ENCODE results near the gene DSCAML1. TPM values are rescaled to one million over a fixed set of nuclear protein-coding genes. Genes with fewer than 3 reads are reported as not detected.

The DSCAML1 gene
- total and polyA plus RNA-seq, 2 experiments from 2014 or later: not detected

DNA sequence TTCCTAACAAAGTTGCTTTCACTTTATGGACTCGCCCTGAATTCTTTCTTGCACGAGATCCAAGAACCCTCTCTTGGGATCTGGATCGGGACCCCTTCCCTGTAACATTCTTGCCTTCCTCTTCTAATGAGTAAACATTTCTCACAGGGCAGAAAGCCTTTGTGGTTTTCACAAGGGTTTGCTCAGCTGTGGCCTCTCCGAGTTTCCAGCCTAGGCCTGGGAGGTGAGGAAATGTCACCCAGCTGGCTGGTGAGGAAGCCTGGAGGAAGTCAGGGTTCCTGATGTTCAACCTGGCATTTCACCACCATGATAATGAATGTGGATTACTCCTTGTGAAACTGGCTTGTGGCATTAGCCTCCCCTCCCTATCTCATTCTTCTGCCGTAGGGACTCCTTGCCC, 224.9 kb downstream of the DSCAML1 start:
- Histone ChIP-seq H3K4me2 (ENCODE audit: unreplicated experiment) (no peak overlapping the region), H3K36me3 (ENCODE audit: low read depth) (no peaks in the 10 kb centered on the region), H3F3A (ENCODE audit: insufficient read depth) (no peaks in the 10 kb centered on the region), H3K4me3 (no peak overlapping the region), H4K20me1 (ENCODE audit: insufficient read depth) (no peaks in the 10 kb centered on the region), H3K27me3 (replicated peaks; ENCODE audit: insufficient read depth) (peaks cover 4% of the 10 kb centered on the region), H3K9me2 (ENCODE audit: insufficient read depth) (no peaks in the 10 kb centered on the region), H3K4me1 (ENCODE audit: insufficient read depth) (no peaks in the 10 kb centered on the region), H3K9ac (no peak overlapping the region), H3K27ac (no peak overlapping the region), H3K79me2 (ENCODE audit: insufficient read depth) (no peaks in the 10 kb centered on the region), H2AFZ (no peak overlapping the region), H3K9me3 (ENCODE audit: low read depth) (no peaks in the 10 kb centered on the region)
- 39 to 49% methylated on average over 5 of the region's 5 CpGs for WGBS, 2 experiments (ENCODE audit: low coverage in 1 of 2, low lambda C conversion rate in 2 of 2, missing lambda C conversion rate in 2 of 2)
- in situ Hi-C loops (cut with MboI): no loop called here
- no peak for DNase-seq
- TF ChIP-seq EZH2phosphoT487 (IDR thresholded peaks at IDR 0.05; ENCODE audit: insufficient read depth, low read depth) (no peak), EZH2 (IDR thresholded peaks at IDR 0.05; ENCODE audit: insufficient read depth, poor library complexity, severe bottlenecking) (no peak)

- in situ Hi-C loops (cut with MboI): no loop called here
- no peak overlapping the region for H3K27ac ChIP-seq
- H3K4me1 ChIP-seq (ENCODE audit: insufficient read depth): no peaks in the 10 kb centered on the region
- no peaks in the 10 kb centered on the region for H4K20me1 ChIP-seq (ENCODE audit: insufficient read depth)
- H3K27me3 ChIP-seq (replicated peaks; ENCODE audit: insufficient read depth): peaks cover 4% of the 10 kb centered on the region; the same call in 1 of the 2 replicates
- H3K4me2 ChIP-seq (ENCODE audit: unreplicated experiment): no peak overlapping the region
- H3K9ac ChIP-seq: no peak overlapping the region
- no peaks in the 10 kb centered on the region for H3K9me3 ChIP-seq (ENCODE audit: low read depth)
- H2AFZ ChIP-seq: no peak overlapping the region
- no peaks in the 10 kb centered on the region for H3K79me2 ChIP-seq (ENCODE audit: insufficient read depth)
- WGBS, 2 experiments (ENCODE audit: low coverage in 1 of 2, low lambda C conversion rate in 2 of 2, missing lambda C conversion rate in 2 of 2): 34 to 38% methylated on average over 5 of the region's 5 CpGs
- DNase-seq: no peak
- H3F3A ChIP-seq (ENCODE audit: insufficient read depth): no peaks in the 10 kb centered on the region
- H3K36me3 ChIP-seq (ENCODE audit: low read depth): no peaks in the 10 kb centered on the region
- H3K9me2 ChIP-seq (ENCODE audit: insufficient read depth): no peaks in the 10 kb centered on the region
- no peak for TF ChIP-seq EZH2phosphoT487 (IDR thresholded peaks at IDR 0.05; ENCODE audit: insufficient read depth, low read depth)
- TF ChIP-seq EZH2 (IDR thresholded peaks at IDR 0.05; ENCODE audit: insufficient read depth, poor library complexity, severe bottlenecking): no peak
- H3K4me3 ChIP-seq: no peak overlapping the region
These were observed 226.3 kb downstream of the DSCAML1 start for GRCh38 chr11:117570701-117571100.

DNA sequence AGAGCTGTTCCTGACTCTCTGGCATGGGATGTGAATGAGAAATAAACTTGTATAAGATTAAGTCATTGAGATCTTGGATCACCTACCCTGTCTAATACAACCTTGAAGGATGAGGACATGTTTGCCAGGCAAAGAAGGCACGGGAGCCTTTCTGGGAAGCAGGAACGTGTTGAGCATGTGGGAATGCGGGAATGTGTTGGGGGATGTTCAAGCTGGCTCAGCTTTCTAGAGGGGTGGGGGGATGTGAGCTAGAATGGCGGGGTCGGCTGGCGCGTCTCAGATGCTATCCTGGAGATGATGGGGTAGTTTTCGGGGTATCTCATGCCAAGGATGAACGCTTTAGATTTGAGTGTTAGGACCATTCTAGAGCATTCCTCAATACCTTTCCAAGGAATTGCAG, 227.1 kb downstream of the DSCAML1 start:
- Histone ChIP-seq H4K20me1 (ENCODE audit: insufficient read depth) (no peaks in the 10 kb centered on the region), H2AFZ (no peak overlapping the region), H3K9ac (no peak overlapping the region), H3K27ac (no peak overlapping the region), H3K9me3 (ENCODE audit: low read depth) (no peaks in the 10 kb centered on the region), H3K4me1 (ENCODE audit: insufficient read depth) (no peaks in the 10 kb centered on the region), H3K4me2 (ENCODE audit: unreplicated experiment) (no peak overlapping the region), H3K36me3 (ENCODE audit: low read depth) (no peaks in the 10 kb centered on the region), H3F3A (ENCODE audit: insufficient read depth) (no peaks in the 10 kb centered on the region), H3K9me2 (ENCODE audit: insufficient read depth) (no peaks in the 10 kb centered on the region), H3K79me2 (ENCODE audit: insufficient read depth) (no peaks in the 10 kb centered on the region), H3K27me3 (replicated peaks; ENCODE audit: insufficient read depth) (peaks cover 4% of the 10 kb centered on the region; the same call in 1 of the 2 replicates), H3K4me3 (no peak overlapping the region)
- TF ChIP-seq EZH2 (IDR thresholded peaks at IDR 0.05; ENCODE audit: insufficient read depth, poor library complexity, severe bottlenecking) (no peak), EZH2phosphoT487 (IDR thresholded peaks at IDR 0.05; ENCODE audit: insufficient read depth, low read depth) (no peak)
- WGBS, 2 experiments (ENCODE audit: low coverage in 1 of 2, low lambda C conversion rate in 2 of 2, missing lambda C conversion rate in 2 of 2): 60 to 62% methylated on average over 9 of the region's 9 CpGs
- no peak for DNase-seq
- in situ Hi-C loops (cut with MboI): no loop called here

- Histone ChIP-seq H3K9me3 (ENCODE audit: low read depth) (no peaks in the 10 kb centered on the region), H3K27ac (no peak overlapping the region), H3K4me3 (no peak overlapping the region), H3K9me2 (ENCODE audit: insufficient read depth) (no peaks in the 10 kb centered on the region), H4K20me1 (ENCODE audit: insufficient read depth) (no peaks in the 10 kb centered on the region), H2AFZ (no peak overlapping the region), H3K36me3 (ENCODE audit: low read depth) (no peaks in the 10 kb centered on the region), H3K4me2 (ENCODE audit: unreplicated experiment) (no peak overlapping the region), H3K9ac (no peak overlapping the region), H3K27me3 (replicated peaks; ENCODE audit: insufficient read depth) (0 out of 2 replicates have a peak, but pooled peaks cover 4% of the 10 kb centered on the region), H3K4me1 (ENCODE audit: insufficient read depth) (no peaks in the 10 kb centered on the region), H3K79me2 (ENCODE audit: insufficient read depth) (no peaks in the 10 kb centered on the region), H3F3A (ENCODE audit: insufficient read depth) (no peaks in the 10 kb centered on the region)
- 34 to 45% methylated on average over 4 of the region's 4 CpGs for WGBS, 2 experiments (ENCODE audit: low coverage in 1 of 2, low lambda C conversion rate in 2 of 2, missing lambda C conversion rate in 2 of 2)
- no peak for TF ChIP-seq EZH2phosphoT487 (IDR thresholded peaks at IDR 0.05; ENCODE audit: insufficient read depth, low read depth)
- TF ChIP-seq EZH2 (IDR thresholded peaks at IDR 0.05; ENCODE audit: insufficient read depth, poor library complexity, severe bottlenecking): no peak
- in situ Hi-C loops (cut with MboI): no loop called here
- no peak for DNase-seq
These were observed 231.3 kb downstream of the DSCAML1 start for GRCh38 chr11:117565709-117566108.

DNA sequence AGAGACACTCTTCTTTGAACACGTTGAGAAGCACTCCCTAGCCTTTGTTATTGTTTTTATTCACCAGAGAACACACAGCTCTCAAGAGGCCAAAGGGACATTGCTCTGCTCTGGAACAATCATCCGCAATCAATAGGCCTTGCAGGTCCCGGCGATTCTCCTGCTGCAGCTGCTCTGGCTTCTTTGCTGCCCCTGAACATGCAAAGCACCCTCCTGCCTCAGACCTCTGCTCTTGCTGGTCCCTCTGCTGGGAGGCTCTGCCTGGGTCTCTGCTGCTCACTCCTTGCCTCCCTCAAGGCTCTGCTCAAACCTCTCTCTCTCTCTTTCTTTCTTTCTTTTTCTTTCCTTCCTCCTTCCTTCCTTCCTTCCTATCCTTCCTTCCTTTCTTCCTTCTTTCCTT, 232.7 kb downstream of the DSCAML1 start:
- Histone ChIP-seq H3K4me2 (ENCODE audit: unreplicated experiment) (no peak overlapping the region), H3K4me1 (ENCODE audit: insufficient read depth) (no peaks in the 10 kb centered on the region), H4K20me1 (ENCODE audit: insufficient read depth) (no peaks in the 10 kb centered on the region), H3K27ac (no peak overlapping the region), H3K79me2 (ENCODE audit: insufficient read depth) (no peaks in the 10 kb centered on the region), H3K4me3 (no peak overlapping the region), H3K9me2 (ENCODE audit: insufficient read depth) (no peaks in the 10 kb centered on the region), H3F3A (ENCODE audit: insufficient read depth) (no peaks in the 10 kb centered on the region), H2AFZ (no peak overlapping the region), H3K36me3 (ENCODE audit: low read depth) (no peaks in the 10 kb centered on the region), H3K9me3 (ENCODE audit: low read depth) (no peaks in the 10 kb centered on the region), H3K27me3 (replicated peaks; ENCODE audit: insufficient read depth) (no peaks in the 10 kb centered on the region), H3K9ac (no peak overlapping the region)
- 67 to 75% methylated on average over 4 of the region's 4 CpGs for WGBS, 2 experiments (ENCODE audit: low coverage in 1 of 2, low lambda C conversion rate in 2 of 2, missing lambda C conversion rate in 2 of 2)
- no peak for DNase-seq
- in situ Hi-C loops (cut with MboI): no loop called here
- TF ChIP-seq EZH2 (IDR thresholded peaks at IDR 0.05; ENCODE audit: insufficient read depth, poor library complexity, severe bottlenecking) (no peak), EZH2phosphoT487 (IDR thresholded peaks at IDR 0.05; ENCODE audit: insufficient read depth, low read depth) (no peak)
